Ishikawa (cell line): ENCODE results near the gene MATN3.

Source experiments
- EP300 ChIP-seq: IDR thresholded peaks from 2 replicates; pipeline ENCODE4 v1.6.1; 2012; ENCODE audit warnings: borderline replicate concordance
- NFIC ChIP-seq: IDR thresholded peaks from 2 replicates; pipeline ENCODE4 v1.6.1; 2012
- TF ChIP-seq, protein P1 (sequence below): IDR thresholded peaks from 2 replicates; pipeline ENCODE4 v1.6.1; 2012
- TF ChIP-seq, protein P2 (sequence below): IDR thresholded peaks from 2 replicates; pipeline ENCODE4 v1.6.1; 2012; ENCODE audit warnings: low read depth, mild to moderate bottlenecking

DNA sequence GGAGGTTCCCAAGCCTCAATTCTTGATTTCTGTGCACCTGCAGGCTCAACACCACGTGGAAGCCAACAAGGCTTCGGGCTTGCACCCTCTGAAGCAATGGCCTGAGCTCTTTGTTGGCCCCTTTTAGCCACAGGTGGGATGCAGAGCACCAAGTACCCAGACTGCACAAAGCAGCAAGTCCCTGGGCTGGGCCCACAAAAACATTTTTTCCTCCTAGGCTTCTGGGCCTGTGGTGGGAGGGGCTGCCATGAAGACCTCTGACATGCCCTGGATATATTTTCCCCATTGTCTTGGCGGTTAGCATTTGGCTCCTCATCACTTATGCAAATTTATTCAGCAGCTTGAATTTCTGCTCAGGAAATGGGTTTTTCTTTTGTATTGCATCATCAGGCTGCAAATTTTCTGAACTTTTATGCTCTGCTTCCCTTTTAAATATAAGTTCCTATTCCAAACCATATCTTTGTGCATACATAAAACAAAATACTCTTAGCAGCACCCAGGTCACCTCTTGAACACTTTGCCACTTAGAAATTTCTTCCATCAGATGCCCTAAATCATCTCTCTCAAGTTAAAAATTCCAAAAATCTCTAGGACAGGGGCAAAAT, 9.0 kb upstream of the MATN3 start:
- TF ChIP-seq EP300: no peak
- TF ChIP-seq, protein P1, sequence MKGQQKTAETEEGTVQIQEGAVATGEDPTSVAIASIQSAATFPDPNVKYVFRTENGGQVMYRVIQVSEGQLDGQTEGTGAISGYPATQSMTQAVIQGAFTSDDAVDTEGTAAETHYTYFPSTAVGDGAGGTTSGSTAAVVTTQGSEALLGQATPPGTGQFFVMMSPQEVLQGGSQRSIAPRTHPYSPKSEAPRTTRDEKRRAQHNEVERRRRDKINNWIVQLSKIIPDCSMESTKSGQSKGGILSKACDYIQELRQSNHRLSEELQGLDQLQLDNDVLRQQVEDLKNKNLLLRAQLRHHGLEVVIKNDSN: no peak
- TF ChIP-seq NFIC: no peak
- TF ChIP-seq, protein P2, sequence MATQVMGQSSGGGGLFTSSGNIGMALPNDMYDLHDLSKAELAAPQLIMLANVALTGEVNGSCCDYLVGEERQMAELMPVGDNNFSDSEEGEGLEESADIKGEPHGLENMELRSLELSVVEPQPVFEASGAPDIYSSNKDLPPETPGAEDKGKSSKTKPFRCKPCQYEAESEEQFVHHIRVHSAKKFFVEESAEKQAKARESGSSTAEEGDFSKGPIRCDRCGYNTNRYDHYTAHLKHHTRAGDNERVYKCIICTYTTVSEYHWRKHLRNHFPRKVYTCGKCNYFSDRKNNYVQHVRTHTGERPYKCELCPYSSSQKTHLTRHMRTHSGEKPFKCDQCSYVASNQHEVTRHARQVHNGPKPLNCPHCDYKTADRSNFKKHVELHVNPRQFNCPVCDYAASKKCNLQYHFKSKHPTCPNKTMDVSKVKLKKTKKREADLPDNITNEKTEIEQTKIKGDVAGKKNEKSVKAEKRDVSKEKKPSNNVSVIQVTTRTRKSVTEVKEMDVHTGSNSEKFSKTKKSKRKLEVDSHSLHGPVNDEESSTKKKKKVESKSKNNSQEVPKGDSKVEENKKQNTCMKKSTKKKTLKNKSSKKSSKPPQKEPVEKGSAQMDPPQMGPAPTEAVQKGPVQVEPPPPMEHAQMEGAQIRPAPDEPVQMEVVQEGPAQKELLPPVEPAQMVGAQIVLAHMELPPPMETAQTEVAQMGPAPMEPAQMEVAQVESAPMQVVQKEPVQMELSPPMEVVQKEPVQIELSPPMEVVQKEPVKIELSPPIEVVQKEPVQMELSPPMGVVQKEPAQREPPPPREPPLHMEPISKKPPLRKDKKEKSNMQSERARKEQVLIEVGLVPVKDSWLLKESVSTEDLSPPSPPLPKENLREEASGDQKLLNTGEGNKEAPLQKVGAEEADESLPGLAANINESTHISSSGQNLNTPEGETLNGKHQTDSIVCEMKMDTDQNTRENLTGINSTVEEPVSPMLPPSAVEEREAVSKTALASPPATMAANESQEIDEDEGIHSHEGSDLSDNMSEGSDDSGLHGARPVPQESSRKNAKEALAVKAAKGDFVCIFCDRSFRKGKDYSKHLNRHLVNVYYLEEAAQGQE: no peak
